Breast epithelium (tissue), 4 donors: Measurements from ENCODE around the gene SYMPK. TPM values are rescaled to one million over a fixed set of nuclear protein-coding genes. Genes with fewer than 3 reads are reported as not detected.

ENCODE experiments used
- DNase-seq, 2 donors: peaks; one replicate each; pipeline ENCODE4 v3.0.0-alpha.2; 2019; ENCODE audit warnings: low spot score in 2 of 2
- H3K27ac ChIP-seq, 2 donors: fragments of 200-600 bp; sonication (generic) in 1 of 2; one replicate each; pipeline ENCODE4 v1.5.1; 2016 to 2019; ENCODE audit warnings: mild to moderate bottlenecking in 1 of 2
- H3K27me3 ChIP-seq, 2 donors: fragments of 200-600 bp; sonication (generic) in 1 of 2; one replicate each; pipeline versions ENCODE4 v1.5.1 to v1.6.0; 2017 to 2019; ENCODE audit warnings: control low read depth in 1 of 2, mild to moderate bottlenecking in 1 of 2
- H3K36me3 ChIP-seq: fragments of 200-600 bp; one replicate; pipeline ENCODE4 v1.5.1; 2019
- H3K4me1 ChIP-seq, 2 donors: fragments of 200-600 bp; sonication (generic); one replicate each; pipeline ENCODE4 v1.5.1; 2016 to 2019; ENCODE audit warnings: control low read depth in 1 of 2
- H3K4me3 ChIP-seq, 3 donors: fragments of 200-600 bp; sonication (generic); 1 replicate in 2 of 3; 2 replicates in 1 of 3; pipeline ENCODE4 v1.5.1; 2016 to 2019; ENCODE audit warnings: mild to moderate bottlenecking in 3 of 3, moderate library complexity in 2 of 3
- H3K9me3 ChIP-seq, 2 donors: fragments of 200-600 bp; sonication (generic) in 1 of 2; one replicate each; pipeline ENCODE4 v1.5.1; 2016 to 2019; ENCODE audit warnings: control low read depth in 1 of 2
- CTCF ChIP-seq, 3 donors: fragments of 450-650 bp; IDR thresholded peaks; one replicate each; pipeline ENCODE4 v1.5.1; 2016 to 2017; ENCODE audit warnings: antibody characterized with exemption in 3 of 3, mild to moderate bottlenecking in 3 of 3, moderate library complexity in 3 of 3
- POLR2A ChIP-seq: fragments of 450-650 bp; IDR thresholded peaks from one replicate; pipeline ENCODE4 v1.6.1; 2016; ENCODE audit warnings: antibody characterized with exemption, mild to moderate bottlenecking, moderate library complexity
- POLR2AphosphoS5 ChIP-seq, 3 donors: sonication (generic); formaldehyde crosslinking; IDR thresholded peaks; one replicate each; pipeline ENCODE4 v1.6.1; 2017; ENCODE audit warnings: antibody characterized with exemption in 3 of 3
- intact Hi-C: fragments of 100-400 bp; cut with DNase I; formaldehyde crosslinking; loops from one replicate; pipeline ENCODE4 v1.15.1; 2023; ENCODE audit warnings: low total_unique reads
- total RNA-seq, 3 donors: library from RNA; depleted of rRNA; stranded (reverse); fragments of >200 nt; gene quantifications; one replicate each; pipeline ENCODE4 v1.1.0, GENCODE V29; 2016

SYMPK gene
- total RNA-seq, 3 donors from 2014 or later = 24.3 to 50.8 (median 31.3) TPM

GRCh38 chr19:45773384-45773783 is 89.6 kb downstream of the SYMPK start:
- Histone ChIP-seq H3K4me1 (no peaks in the 10 kb centered on the region), H3K4me3 (no peak overlapping the region), H3K36me3 (peaks cover 6% of the 10 kb centered on the region), H3K27me3 (no peaks in the 10 kb centered on the region), H3K27ac (peak overlapping the region in 1 of 2 donors; percentile 13), H3K9me3 (no peaks in the 10 kb centered on the region)
- intact Hi-C loops = no loop called here
- no peak for TF ChIP-seq POLR2A
- no peak for TF ChIP-seq CTCF (IDR thresholded peaks at IDR 0.05)
- TF ChIP-seq POLR2AphosphoS5 (IDR thresholded peaks at IDR 0.05) = no peak
- no peak for DNase-seq

- Histone ChIP-seq H3K9me3 (no peaks in the 10 kb centered on the region), H3K4me1 (no peaks in the 10 kb centered on the region), H3K27ac (peak overlapping the region in 1 of 2 donors; percentile 13), H3K4me3 (no peak overlapping the region), H3K36me3 (peaks cover 6% of the 10 kb centered on the region), H3K27me3 (no peaks in the 10 kb centered on the region)
- intact Hi-C loops = no loop called here
- DNase-seq = no peak
- TF ChIP-seq CTCF (IDR thresholded peaks at IDR 0.05) (no peak), POLR2A (no peak), POLR2AphosphoS5 (IDR thresholded peaks at IDR 0.05) (no peak)
Measured at GRCh38 chr19:45772912-45773311, 90.0 kb downstream of the SYMPK start.

GRCh38 chr19:45772130-45772840 is 90.7 kb downstream of the SYMPK start:
- intact Hi-C loops = no loop called here
- Histone ChIP-seq H3K4me1 (no peaks in the 10 kb centered on the region), H3K4me3 (no peak overlapping the region), H3K27me3 (no peaks in the 10 kb centered on the region), H3K36me3 (peaks cover 2% of the 10 kb centered on the region), H3K9me3 (no peaks in the 10 kb centered on the region), H3K27ac (no peak overlapping the region)
- TF ChIP-seq POLR2AphosphoS5 (IDR thresholded peaks at IDR 0.05) (no peak), POLR2A (no peak), CTCF (IDR thresholded peaks at IDR 0.05) (no peak)
- no peak for DNase-seq

GRCh38 chr19:45771311-45771933 is 91.5 kb downstream of the SYMPK start:
- intact Hi-C loops = no loop called here
- Histone ChIP-seq H3K4me1 (peaks cover 0 to 5% of the 10 kb centered on the region in 2 donors), H3K27me3 (no peaks in the 10 kb centered on the region), H3K36me3 (no peaks in the 10 kb centered on the region), H3K27ac (peak overlapping the region; percentile 90 to 98), H3K9me3 (no peaks in the 10 kb centered on the region), H3K4me3 (peak overlapping the region in 2 of 3 donors; percentile 83 to 94)
- no peak for TF ChIP-seq CTCF (IDR thresholded peaks at IDR 0.05)
- no peak for TF ChIP-seq POLR2AphosphoS5 (IDR thresholded peaks at IDR 0.05)
- TF ChIP-seq POLR2A = no peak
- no peak for DNase-seq
